Sigmoid colon (tissue), 7 donors: ENCODE results near the gene HSF4. TPM values are rescaled to one million over a fixed set of nuclear protein-coding genes. Genes with fewer than 3 reads are reported as not detected.
"Not testable (repeated sequence)": the region's sequence is repeated elsewhere in the genome, so short reads cannot be mapped to it uniquely, and the experiment has no call there.

Experiments
- DNase-seq: peaks from one replicate; pipeline ENCODE4 v3.0.0-alpha.2; 2019
- H3K27ac ChIP-seq, 4 donors: fragments of 200-600 bp; sonication (generic); one replicate each; pipeline ENCODE4 v1.5.1; 2016 to 2019; ENCODE audit warnings: mild to moderate bottlenecking in 1 of 4
- H3K27me3 ChIP-seq, 3 donors: fragments of 200-600 bp; sonication (generic); one replicate each; pipeline ENCODE4 v1.5.1; 2019; ENCODE audit warnings: mild to moderate bottlenecking in 1 of 3
- H3K36me3 ChIP-seq, 4 donors: fragments of 200-600 bp; sonication (generic); one replicate each; pipeline ENCODE4 v1.5.1; 2016 to 2019
- H3K4me1 ChIP-seq, 4 donors: fragments of 200-600 bp; sonication (generic); one replicate each; pipeline ENCODE4 v1.5.1; 2017 to 2019
- H3K4me3 ChIP-seq, 4 donors: fragments of 200-600 bp; sonication (generic); one replicate each; pipeline ENCODE4 v1.5.1; 2017 to 2019; ENCODE audit warnings: mild to moderate bottlenecking in 2 of 4, moderate library complexity in 1 of 4
- H3K9me3 ChIP-seq, 4 donors: fragments of 200-600 bp in 3 of 4; sonication (generic) in 3 of 4; one replicate each; pipeline versions ENCODE4 v1.5.1 to v1.6.1; 2013 to 2019
- CTCF ChIP-seq, 4 experiments: fragments of 450-650 bp in 3 of 4; fragments of 200-600 bp in 1 of 4; IDR thresholded peaks; one replicate each; pipeline ENCODE4 v1.5.1; 2016 to 2019; ENCODE audit warnings: antibody characterized with exemption in 4 of 4, mild to moderate bottlenecking in 3 of 4, moderate library complexity in 2 of 4
- EP300 ChIP-seq, 4 donors: sonication (generic); formaldehyde crosslinking; IDR thresholded peaks; one replicate each; pipeline ENCODE4 v1.6.1; 2017; ENCODE audit warnings: antibody characterized with exemption in 4 of 4
- POLR2A ChIP-seq, 2 donors: fragments of 450-650 bp; IDR thresholded peaks; one replicate each; pipeline ENCODE4 v1.6.1; 2016; ENCODE audit warnings: antibody characterized with exemption in 2 of 2, mild to moderate bottlenecking in 2 of 2, moderate library complexity in 2 of 2
- POLR2AphosphoS5 ChIP-seq, 4 donors: sonication (generic); formaldehyde crosslinking; IDR thresholded peaks; one replicate each; pipeline ENCODE4 v1.6.1; 2017; ENCODE audit warnings: antibody characterized with exemption in 4 of 4
- WGBS, 2 donors: extraction: QIAGEN DNeasy Blood & Tissue Kit; methylation state at CpG; one replicate each; pipeline ENCODE4 v1.1.7; 2013; 5-methylcytosine and 5-hydroxymethylcytosine counted together
- intact Hi-C: fragments of 100-400 bp; cut with DNase I; formaldehyde crosslinking; loops from one replicate; pipeline ENCODE4 v1.15.1; 2023
- polyA plus RNA-seq, 3 donors: library from polyadenylated mRNA; stranded (reverse); fragments of 200-250 nt; gene quantifications; one replicate each; pipeline ENCODE4 v1.2.3, GENCODE V29; 2013
- total RNA-seq, 4 donors: library from RNA; depleted of rRNA; stranded (reverse); fragments of >200 nt; gene quantifications; one replicate each; pipeline ENCODE4 v1.1.0, GENCODE V29; 2016
- donor health status: healthy with polysubstance abuse.
- donor health status: Bipolar disorder and iron deficiency.
- donor health status: healthy.

HSF4 gene
- total and polyA plus RNA-seq, 7 donors, result 1.2 to 109 (median 21.2) TPM

GRCh38 chr16:67117716-67118115 is 46.8 kb upstream of the HSF4 start:
- H3K4me1 ChIP-seq, result no peaks in the 10 kb centered on the region
- TF ChIP-seq CTCF (IDR thresholded peaks at IDR 0.05), result no peak
- TF ChIP-seq EP300 (IDR thresholded peaks at IDR 0.05), result no peak
- no peak for TF ChIP-seq POLR2AphosphoS5 (IDR thresholded peaks at IDR 0.05)
- no peak for TF ChIP-seq POLR2A (IDR thresholded peaks at IDR 0.05)
- no peaks in the 10 kb centered on the region for H3K9me3 ChIP-seq
- 87 to 95% methylated on average over 9 of the region's 9 CpGs for WGBS, 2 donors
- peak; percentile 21 for DNase-seq
- H3K36me3 ChIP-seq, result peaks cover 0 to 44% (median 19%) of the 10 kb centered on the region in 4 donors
- no peaks in the 10 kb centered on the region for H3K27me3 ChIP-seq
- intact Hi-C loops, result no loop called here
- no peak overlapping the region for H3K27ac ChIP-seq
- H3K4me3 ChIP-seq, result no peak overlapping the region

GRCh38 chr16:67120025-67120424 is 44.5 kb upstream of the HSF4 start:
- Histone ChIP-seq H3K4me3 (no peak overlapping the region), H3K9me3 (no peaks in the 10 kb centered on the region), H3K4me1 (no peaks in the 10 kb centered on the region), H3K27me3 (no peaks in the 10 kb centered on the region), H3K36me3 (peaks cover 0 to 66% (median 24%) of the 10 kb centered on the region in 4 donors), H3K27ac (no peak overlapping the region)
- intact Hi-C loops, result no loop called here
- peak; percentile 2 for DNase-seq
- TF ChIP-seq CTCF (IDR thresholded peaks at IDR 0.05) (no peak), POLR2A (IDR thresholded peaks at IDR 0.05) (no peak), EP300 (IDR thresholded peaks at IDR 0.05) (no peak), POLR2AphosphoS5 (IDR thresholded peaks at IDR 0.05) (no peak)
- 85 to 91% methylated on average over 5 of the region's 5 CpGs for WGBS, 2 donors

GRCh38 chr16:67122799-67123198 is 41.7 kb upstream of the HSF4 start:
- H3K27me3 ChIP-seq, H3K4me3 ChIP-seq, intact Hi-C loops, H3K27ac ChIP-seq, H3K4me1 ChIP-seq, H3K9me3 ChIP-seq: not testable (repeated sequence)
- H3K36me3 ChIP-seq, result peaks cover 0 to 73% (median 28%) of the 10 kb centered on the region in 4 donors
- peak; percentile 44 for DNase-seq
- 96 to 98% methylated on average over 5 of the region's 5 CpGs for WGBS, 2 donors

GRCh38 chr16:67128417-67128816 is 36.1 kb upstream of the HSF4 start:
- TF ChIP-seq POLR2AphosphoS5 (IDR thresholded peaks at IDR 0.05), result no peak
- no peak overlapping the region for H3K4me3 ChIP-seq
- no peak for DNase-seq
- H3K27me3 ChIP-seq, result no peaks in the 10 kb centered on the region
- no peaks in the 10 kb centered on the region for H3K9me3 ChIP-seq
- no peaks in the 10 kb centered on the region for H3K4me1 ChIP-seq
- no peak overlapping the region for H3K27ac ChIP-seq
- intact Hi-C loops, result no loop called here
- H3K36me3 ChIP-seq, result peaks cover 0 to 79% (median 23%) of the 10 kb centered on the region in 4 donors

- Histone ChIP-seq H3K27ac (no peak overlapping the region), H3K36me3 (peaks cover 0 to 79% (median 23%) of the 10 kb centered on the region in 4 donors), H3K4me3 (no peak overlapping the region), H3K9me3 (no peaks in the 10 kb centered on the region), H3K27me3 (no peaks in the 10 kb centered on the region), H3K4me1 (no peaks in the 10 kb centered on the region)
- WGBS, 2 donors, result 96% methylated on average over 3 of the region's 3 CpGs
- no peak for DNase-seq
- intact Hi-C loops, result no loop called here
- TF ChIP-seq CTCF (IDR thresholded peaks at IDR 0.05), result no peak
- no peak for TF ChIP-seq POLR2A (IDR thresholded peaks at IDR 0.05)
- no peak for TF ChIP-seq EP300 (IDR thresholded peaks at IDR 0.05)
- no peak for TF ChIP-seq POLR2AphosphoS5 (IDR thresholded peaks at IDR 0.05)
Measured at GRCh38 chr16:67128887-67129286, 35.7 kb upstream of the HSF4 start.

- WGBS, 2 donors, result 97 to 98% methylated on average over 3 of the region's 3 CpGs
- no peak for DNase-seq
- Histone ChIP-seq H3K9me3 (no peaks in the 10 kb centered on the region), H3K27ac (no peak overlapping the region), H3K27me3 (no peaks in the 10 kb centered on the region), H3K4me3 (no peak overlapping the region), H3K36me3 (peaks cover 4 to 79% (median 28%) of the 10 kb centered on the region in 4 donors), H3K4me1 (no peaks in the 10 kb centered on the region)
- intact Hi-C loops, result no loop called here
- TF ChIP-seq EP300 (IDR thresholded peaks at IDR 0.05) (no peak), POLR2A (IDR thresholded peaks at IDR 0.05) (no peak), CTCF (IDR thresholded peaks at IDR 0.05) (no peak), POLR2AphosphoS5 (IDR thresholded peaks at IDR 0.05) (no peak)
Measured at GRCh38 chr16:67129422-67129821, 35.1 kb upstream of the HSF4 start.
